Measurements from ENCODE around the gene ATP6V0A1.
A peak's percentile ranks its signal among the peaks of the same experiment; 100 is the strongest.
"Not testable (repeated sequence)": the region's sequence is repeated elsewhere in the genome, so short reads cannot be mapped to it uniquely, and the experiment has no call there.

The ATP6V0A1 gene

DNA sequence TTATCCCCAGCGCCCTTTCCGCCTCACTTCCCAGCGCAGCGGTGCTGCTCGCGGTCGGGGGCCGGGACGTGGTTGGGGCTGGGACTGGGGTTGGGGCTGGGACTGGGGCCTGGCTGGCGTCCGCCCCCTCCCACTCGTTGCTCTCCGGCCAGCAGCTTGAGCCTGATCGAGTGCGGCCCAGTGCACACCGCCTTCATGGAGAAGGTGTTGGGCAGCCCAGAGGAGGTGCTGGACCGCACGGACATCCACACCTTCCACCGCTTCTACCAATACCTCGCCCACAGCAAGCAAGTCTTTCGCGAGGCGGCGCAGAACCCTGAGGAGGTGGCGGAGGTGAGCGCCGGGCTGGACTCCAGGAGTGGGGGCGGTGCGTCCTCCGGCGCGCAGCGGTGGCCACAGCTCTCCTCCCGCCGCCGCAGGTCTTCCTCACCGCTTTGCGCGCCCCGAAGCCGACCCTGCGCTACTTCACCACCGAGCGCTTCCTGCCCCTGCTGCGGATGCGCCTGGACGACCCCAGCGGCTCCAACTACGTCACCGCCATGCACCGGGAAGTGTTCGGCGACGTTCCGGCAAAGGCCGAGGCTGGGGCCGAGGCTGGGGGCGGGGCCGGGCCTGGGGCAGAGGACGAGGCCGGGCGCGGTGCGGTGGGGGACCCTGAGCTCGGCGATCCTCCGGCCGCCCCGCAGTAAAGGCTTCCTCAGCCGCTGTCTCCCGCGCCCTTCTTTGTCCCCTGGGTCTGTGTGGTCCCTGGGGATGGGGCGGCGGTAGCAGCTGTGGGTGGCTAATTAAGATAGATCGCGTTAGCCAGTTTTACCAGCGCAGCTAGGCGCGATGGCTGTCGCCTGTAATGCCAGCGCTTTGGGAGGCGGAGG is 95.8 kb downstream of the ATP6V0A1 start:
- peak; percentile 87 for DNase-seq (ENCODE audit: insufficient read length, low spot score)
- peak; percentile 83 for FAIRE-seq

DNA sequence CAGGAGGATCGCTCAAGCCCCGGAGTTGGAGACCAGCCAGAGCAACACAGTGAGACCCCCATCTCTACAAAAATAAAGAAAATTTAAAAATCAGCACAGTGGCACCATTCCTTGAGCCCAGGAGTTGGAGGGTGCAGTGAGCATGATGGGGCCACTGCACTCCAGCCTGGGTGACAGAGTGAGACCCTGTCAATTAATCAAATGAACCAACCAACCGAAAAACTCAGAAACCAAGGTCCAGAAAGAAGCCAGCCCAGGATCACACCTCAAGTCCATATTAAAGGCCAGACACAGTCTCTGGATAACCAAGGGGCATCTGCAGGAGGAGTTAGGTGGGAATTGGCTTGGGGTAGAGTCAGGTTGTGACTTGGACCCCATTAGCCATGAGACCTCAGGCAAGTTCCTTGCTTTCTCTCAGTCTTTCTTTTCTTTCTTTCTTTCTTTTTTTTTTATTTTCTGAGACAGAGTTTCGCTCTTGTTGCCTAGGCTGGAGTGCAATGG is 96.5 kb downstream of the ATP6V0A1 start:
- DNase-seq (ENCODE audit: insufficient read length, low spot score): no peak
- FAIRE-seq: no peak

DNA sequence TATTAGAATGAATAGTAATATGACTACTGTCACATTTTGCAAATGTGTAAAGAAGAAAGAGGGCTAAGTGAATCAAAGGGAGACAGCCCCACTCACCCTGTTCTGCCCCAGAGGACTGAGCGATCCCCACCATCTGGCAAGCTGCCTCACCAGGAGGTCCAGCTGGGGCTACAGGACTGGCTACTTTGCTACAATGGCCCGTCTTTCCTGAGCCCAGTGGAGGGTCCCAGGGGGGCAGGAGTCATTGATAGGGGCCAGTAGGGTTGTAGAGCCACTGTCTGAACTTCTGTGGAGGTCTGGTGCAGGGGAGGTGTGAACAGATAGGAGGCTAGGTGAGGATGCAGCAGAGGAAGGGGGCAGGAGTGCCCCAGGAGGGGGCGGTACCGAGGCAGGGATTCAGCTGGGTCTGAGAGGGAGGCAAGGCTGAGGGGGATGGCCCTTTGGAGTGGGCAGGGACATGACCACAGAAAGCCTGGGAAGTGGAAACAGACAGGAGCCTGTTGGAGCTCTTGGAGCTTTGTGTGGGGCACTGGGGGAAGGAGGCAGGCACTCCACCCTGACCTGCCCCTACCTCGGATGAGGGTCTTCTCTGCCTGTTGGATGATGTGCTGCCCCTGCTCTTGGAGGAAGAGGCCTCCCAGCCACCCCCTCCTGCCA is 97.4 kb downstream of the ATP6V0A1 start:
- FAIRE-seq: peak; percentile 39
- not testable (repeated sequence) for DNase-seq (ENCODE audit: insufficient read length, low spot score)

DNA sequence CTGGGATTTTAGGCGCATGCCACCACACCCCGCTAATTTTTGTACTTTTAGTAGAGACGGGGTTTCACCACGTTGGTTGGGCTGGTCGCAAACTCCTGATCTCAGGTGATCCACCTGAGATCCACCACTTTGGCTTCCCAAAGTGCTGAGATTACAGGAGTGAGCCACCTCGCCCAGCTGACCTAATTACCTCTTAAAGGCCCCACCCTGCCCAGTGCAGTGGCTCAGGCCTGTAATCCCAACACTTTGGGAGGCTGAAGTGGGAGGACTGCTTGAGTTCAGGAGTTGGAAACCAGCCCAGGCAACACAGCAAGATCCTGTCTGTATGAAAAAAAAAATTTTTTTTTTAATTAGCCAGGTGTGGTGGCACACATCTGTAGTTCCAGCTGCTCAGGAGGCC is 100.4 kb downstream of the ATP6V0A1 start:
- DNase-seq (ENCODE audit: insufficient read length, low spot score) (no peak), FAIRE-seq (no peak)

DNA sequence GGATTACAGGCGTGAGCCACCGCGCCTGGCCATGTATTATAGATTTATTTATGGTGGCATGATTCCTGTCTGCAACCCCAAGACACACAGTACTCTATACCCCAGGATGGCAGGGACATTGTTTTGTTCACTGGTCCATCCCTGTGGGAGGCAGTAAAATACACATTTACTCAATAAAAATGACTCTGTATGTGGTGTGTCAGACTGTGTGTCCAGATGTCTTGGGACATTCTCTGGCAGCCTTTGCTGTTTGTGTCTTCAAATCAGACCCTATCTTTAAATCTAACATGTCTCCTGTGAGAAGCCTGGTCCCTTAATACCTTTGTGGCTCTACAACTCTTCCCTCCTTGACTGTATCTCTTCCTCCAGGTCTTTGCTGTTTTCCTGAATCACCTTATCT is 101.6 kb downstream of the ATP6V0A1 start:
- no peak for DNase-seq (ENCODE audit: insufficient read length, low spot score)
- FAIRE-seq: no peak

DNA sequence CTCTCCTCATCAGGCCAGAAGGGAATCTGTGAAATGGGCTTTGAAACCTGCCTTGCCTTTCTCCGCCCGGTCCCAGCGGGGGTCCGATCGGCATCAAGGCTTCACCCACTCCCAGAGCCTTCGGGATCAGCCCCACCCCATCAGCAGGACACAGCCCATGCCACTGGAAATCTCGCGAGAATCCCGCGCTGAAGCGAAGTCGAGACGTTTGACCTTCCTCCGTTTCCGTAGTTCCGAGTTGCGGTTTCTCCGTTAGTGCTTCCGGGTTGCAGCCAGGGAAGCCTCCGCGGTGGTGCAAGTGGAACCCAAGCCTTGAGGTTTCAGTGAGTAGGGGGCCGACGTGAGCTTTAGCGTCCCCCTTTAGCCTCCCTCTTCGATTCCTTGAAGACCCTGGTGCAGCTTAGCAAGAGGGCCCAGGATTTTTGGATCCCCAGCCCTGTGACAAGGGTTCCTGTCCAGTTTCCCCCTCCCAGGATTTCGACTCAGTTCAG is 103.3 kb downstream of the ATP6V0A1 start, which contains the start of gene COASY:
Gene COASY, plus strand, starts transcription at position 252 of the 491 bp plus-strand sequence. CDS start 475 bp downstream, outside the sequence.
- FAIRE-seq: peak; percentile 98

DNA sequence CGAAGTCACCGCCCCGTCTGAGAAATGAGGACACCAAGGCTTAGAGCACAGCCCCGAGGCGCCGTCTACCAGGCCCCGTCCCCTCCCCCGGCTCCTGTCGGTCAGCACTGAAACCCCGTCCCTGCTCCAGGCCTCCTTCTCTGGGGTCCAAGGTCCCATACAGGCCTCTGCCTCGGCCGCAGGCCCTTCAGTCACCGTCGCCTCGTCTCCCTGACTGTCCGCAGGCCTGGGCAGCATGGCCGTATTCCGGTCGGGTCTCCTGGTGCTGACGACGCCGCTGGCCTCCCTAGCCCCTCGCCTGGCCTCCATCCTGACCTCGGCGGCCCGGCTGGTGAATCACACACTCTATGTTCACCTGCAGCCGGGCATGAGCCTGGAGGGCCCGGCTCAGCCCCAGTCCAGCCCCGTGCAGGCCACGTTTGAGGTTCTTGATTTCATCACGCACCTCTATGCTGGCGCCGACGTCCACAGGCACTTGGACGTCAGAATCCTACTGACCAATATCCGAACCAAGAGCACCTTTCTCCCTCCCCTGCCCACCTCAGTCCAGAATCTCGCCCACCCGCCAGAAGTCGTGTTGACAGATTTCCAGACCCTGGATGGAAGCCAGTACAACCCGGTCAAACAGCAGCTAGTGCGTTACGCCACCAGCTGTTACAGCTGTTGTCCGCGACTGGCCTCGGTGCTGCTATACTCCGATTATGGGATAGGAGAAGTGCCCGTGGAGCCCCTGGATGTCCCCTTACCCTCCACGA is 103.9 kb downstream of the ATP6V0A1 start:
- DNase-seq (ENCODE audit: insufficient read length, low spot score): no peak
- no peak for FAIRE-seq

More for the DNA sequence above, 103.3 kb downstream of the ATP6V0A1 start, which contains the start of gene COASY:
- DNase-seq (ENCODE audit: insufficient read length, low spot score): peak; percentile 97

DNA sequence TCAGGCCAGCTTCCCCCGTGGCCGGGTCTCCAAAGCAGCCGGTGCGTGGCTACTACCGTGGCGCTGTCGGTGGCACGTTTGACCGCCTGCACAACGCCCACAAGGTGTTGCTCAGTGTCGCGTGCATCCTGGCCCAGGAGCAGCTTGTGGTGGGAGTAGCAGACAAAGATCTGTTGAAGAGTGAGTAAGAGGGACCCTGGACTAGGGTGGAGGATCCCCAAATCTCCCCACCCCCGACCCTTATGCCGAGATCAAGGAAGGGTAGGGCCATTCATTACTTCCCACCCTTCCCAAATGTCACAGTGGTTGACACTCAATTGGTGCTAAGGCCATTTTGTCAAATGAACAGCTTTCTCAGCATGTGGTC is 104.4 kb downstream of the ATP6V0A1 start:
- no peak for DNase-seq (ENCODE audit: insufficient read length, low spot score)
- FAIRE-seq: no peak

DNA sequence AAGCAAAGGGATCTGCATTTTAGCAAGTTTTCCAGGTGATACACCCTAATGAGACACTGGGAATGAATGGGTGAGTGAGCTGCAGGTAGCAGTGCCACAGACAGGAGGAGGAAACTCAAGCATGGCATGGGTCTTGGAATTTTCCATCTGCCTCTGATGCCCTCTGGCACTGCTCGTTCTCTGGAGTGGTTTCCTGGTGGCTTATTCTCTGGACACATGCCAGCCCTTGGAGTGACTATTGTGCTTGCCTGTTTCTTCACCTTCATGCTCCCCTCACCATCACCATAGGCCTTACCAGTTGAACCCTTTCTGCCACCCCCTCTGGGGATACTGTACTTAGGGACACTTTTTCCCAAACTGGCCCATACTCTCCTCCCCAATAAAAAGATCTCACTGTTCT is 104.9 kb downstream of the ATP6V0A1 start:
- DNase-seq (ENCODE audit: insufficient read length, low spot score) (no peak), FAIRE-seq (no peak)

DNA sequence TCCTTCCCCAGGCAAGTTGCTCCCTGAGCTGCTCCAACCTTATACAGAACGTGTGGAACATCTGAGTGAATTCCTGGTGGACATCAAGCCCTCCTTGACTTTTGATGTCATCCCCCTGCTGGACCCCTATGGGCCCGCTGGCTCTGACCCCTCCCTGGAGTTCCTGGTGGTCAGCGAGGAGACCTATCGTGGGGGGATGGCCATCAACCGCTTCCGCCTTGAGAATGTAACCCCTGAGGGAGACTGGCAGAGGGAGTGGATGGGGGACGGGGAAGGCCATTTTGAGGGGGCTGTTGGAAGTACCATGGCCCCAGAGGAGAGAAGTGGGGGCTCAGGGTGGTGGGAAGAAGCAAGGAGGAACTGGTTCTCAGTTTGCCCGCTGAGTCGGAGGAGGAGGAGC is 105.3 kb downstream of the ATP6V0A1 start:
- FAIRE-seq: no peak

DNA sequence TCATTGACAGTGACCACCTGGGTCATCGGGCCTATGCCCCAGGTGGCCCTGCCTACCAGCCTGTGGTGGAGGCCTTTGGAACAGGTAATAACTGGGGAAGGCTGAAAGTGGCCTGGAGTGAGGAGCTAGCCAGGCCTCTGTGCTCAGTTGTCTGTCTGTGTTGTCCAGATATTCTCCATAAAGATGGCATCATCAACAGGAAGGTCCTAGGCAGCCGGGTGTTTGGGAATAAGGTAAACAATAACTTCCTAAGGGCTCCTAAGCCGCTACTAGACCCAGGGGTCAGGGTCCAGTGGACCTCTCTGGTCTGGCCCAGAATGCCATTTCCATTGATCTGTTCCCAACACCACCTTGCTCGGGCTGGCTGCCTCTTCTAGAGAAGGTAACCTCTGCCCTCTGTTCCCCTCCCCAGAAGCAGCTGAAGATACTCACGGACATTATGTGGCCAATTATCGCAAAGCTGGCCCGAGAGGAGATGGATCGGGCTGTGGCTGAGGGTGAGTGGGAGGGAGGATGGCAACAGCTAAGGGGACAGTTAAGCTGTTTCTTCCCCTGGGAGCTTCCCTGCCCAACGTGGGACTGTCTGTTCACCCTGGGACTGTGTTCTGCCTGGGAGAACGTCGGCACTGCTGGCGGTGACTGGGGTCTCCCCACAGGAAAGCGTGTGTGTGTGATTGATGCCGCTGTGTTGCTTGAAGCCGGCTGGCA is 106.3 kb downstream of the ATP6V0A1 start:
- DNase-seq (ENCODE audit: insufficient read length, low spot score) (no peak), FAIRE-seq (no peak)

More for the DNA sequence above, 105.3 kb downstream of the ATP6V0A1 start:
- DNase-seq (ENCODE audit: insufficient read length, low spot score): no peak

DNA sequence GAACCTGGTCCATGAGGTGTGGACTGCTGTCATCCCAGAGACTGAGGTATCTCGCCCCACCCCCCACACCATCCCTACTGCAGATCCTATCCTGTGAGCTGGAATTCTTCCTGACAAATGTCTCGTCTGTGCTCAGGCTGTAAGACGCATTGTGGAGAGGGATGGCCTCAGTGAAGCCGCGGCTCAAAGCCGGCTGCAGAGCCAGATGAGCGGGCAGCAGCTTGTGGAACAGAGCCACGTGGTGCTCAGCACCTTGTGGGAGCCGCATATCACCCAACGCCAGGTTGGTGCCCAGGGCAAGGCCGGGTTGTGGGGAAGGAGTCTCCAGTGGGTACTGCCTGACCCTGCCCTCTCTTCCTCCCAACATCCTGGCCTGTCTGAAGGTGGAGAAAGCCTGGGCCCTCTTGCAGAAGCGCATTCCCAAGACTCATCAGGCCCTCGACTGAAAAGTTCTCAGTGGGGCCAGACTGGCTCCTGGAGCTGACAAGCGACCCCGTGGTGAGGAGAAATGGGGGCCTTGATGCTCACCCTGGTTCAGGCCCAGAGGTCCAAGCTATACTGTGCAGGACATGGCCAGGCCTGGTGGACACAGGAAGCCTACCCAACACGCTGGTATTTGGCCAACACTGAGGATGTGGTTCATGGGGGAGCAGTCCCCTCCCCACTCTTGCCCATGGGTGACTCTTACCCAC is 107.0 kb downstream of the ATP6V0A1 start:
- no peak for FAIRE-seq
- DNase-seq (ENCODE audit: insufficient read length, low spot score): no peak

DNA sequence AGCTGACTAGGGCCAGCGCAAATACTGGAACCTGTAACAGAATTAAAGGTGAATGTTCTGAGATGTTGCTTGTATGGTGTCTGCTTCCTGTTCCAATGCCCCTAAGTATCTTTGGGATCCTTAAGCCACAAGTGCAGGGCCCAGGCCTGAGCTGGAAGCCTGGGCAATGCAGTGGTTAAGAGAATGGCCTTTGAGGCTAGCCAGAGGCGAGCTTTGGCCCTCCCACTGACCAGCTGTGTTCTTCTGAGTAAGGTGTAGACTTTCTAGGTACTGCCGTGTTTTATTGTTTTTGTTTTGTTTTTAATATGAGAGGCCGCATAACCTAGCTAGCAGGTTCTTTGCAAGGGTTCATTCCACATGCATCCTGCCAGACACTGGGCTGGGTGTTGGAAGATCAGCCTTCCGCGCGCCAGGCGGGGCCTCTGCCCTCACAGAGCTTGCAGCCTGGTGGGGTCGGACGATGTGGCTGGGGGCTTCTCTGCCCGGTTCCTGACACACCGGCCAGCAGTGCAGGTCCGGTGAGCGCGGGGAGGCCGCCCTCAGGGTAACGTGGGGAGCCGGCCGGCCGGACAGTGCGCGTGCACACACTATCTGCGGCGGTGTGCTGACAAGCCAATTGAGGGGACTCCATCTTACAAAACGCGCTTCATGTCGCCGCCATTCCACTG is 107.7 kb downstream of the ATP6V0A1 start:
- DNase-seq (ENCODE audit: insufficient read length, low spot score): no peak
- no peak for FAIRE-seq

DNA sequence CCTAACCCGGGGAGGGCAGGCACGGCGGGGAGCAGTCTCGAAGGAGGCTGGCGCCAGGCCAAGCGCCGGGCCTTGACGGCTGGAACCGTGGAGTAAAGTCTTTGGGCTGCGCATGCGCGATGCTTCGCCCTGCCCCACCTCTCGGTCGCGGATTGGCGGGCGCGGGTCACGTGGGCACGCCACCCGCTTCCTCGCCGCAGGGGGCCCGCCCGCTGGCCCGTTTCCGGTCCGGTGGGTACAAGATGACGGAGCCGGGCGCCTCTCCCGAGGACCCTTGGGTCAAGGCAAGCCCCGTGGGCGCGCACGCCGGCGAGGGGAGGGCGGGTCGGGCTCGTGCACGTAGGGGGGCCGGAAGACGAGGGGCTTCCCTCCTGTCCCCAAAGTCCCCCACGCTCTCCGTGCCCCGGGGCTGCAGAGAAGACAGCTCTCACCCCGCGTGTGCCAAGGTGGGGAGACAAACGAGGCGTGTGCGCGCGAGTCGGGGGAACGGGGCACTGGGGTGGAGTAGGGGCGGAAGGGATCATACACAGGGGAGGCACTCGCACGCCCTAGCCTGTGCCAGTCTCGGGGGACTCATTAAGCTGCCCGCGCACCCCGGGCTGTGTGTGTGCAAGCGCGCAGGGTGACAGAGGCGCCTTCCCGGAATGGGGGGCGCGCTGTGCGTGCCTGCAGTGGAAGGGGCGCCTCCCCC is 108.3 kb downstream of the ATP6V0A1 start, which contains the start of gene MLX:
Gene MLX, plus strand, starts transcription at position 218 of the 691 bp plus-strand sequence. Its CDS starts 25 bp downstream, at position 243.
- FAIRE-seq (peak; percentile 80), DNase-seq (ENCODE audit: insufficient read length, low spot score) (peak; percentile 98)

DNA sequence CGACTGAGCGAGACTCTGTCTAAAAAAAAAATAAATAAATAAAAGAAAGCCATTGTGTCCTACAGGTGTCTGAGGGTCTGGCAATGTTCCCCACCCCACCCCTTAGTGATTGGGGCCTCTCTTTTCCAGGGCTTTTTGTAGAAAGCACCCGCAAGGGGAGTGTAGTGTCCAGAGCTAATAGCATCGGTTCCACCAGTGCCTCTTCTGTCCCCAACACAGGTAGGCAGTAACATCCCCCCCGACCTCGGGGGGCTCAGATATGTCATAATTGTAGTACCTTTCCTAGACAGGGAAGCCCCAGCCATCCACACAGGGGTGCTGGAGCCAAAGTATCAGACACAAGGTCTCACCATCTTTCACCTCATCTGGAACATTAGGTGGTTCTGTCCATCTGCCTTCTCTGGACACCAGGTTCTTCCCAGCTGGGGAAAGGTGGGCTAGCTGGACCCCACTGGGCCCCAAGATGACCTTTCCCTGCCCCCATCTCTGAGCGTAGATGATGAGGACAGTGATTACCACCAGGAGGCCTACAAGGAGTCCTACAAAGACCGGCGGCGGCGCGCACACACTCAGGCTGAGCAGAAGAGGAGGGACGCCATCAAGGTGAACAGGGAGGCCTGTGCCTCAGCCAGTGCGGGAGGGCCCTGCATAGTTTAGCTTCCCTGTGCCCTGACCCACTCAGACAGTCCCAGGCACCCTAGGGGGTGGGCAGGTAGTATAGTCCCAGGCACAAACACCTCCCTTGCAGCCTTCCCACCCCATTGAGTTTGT is 109.8 kb downstream of the ATP6V0A1 start:
- FAIRE-seq: no peak

DNA sequence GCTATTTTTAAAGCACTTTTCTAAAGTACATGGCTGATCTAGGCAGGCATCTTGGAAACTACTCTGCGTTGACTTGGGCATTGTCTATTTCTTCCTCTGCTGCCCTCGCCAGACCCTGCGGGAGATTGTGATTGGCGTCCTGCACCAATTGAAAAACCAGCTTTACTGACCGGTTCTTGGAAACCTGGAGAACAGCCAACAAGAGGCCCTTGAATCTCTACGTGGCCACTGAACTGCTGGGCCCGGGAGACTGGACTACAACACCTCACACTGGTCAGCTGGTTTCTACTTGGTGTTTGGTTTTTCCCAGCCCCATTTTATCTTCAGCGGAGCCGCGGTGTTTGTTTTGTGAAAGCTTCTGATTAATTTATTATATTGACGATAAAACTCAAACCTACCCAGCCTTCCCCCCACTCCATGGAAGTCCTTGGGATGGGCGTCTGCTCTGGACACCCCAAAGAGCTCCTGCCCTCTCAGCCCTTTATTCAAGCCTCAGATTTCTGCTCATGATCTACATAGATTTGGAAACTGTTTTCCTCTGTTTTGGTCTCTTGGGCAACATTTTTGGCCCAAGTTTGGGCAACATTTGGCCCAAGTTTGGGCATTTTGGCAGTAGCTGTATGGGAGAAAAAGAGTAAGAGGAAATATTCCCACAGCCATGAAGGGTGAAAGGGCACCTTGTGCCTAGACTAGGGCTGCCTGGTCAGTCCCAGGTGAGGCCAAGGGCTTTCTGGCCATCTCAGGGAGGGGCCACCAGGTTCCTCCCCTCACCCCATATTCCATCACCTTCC is 113.0 kb downstream of the ATP6V0A1 start:
- no peak for DNase-seq (ENCODE audit: insufficient read length, low spot score)
- no peak for FAIRE-seq

More for the DNA sequence above, 109.8 kb downstream of the ATP6V0A1 start:
- no peak for DNase-seq (ENCODE audit: insufficient read length, low spot score)
